K562 (cell line): ENCODE measurements around the gene MAST4. TPM values are rescaled to one million over a fixed set of nuclear protein-coding genes. Genes with fewer than 3 reads are reported as not detected.

Experiments
- ATAC-seq: fragments of 200-7000 bp; cut with Tn5 transposase; 3 replicates; pipeline ENCODE4 v1.9.1; 2020; ENCODE audit warnings: moderate library complexity
- BruUV-seq: library from RNA; stranded (reverse); fragments of 400-500 nt; replicated peaks from 2 replicates; lab custom pipeline; 2021; lab: Mats Ljungman, UMichigan
- CTCF ChIA-PET: fragments of 300-600 bp; formaldehyde crosslinking; extraction: SDS; loops from one replicate; lab custom pipeline; 2021; ENCODE audit warnings: low intra/inter-chr PET ratio; lab: Yijun Ruan, JAX
- POLR2A ChIA-PET: fragments of 300-600, 350-650 bp; sonication (Branson Sonifier 250); formaldehyde crosslinking; extraction: SDS; loops from one replicate; lab custom pipeline; 2021; ENCODE audit warnings: antibody characterized with exemption, inconsistent platforms; lab: Yijun Ruan, JAX
- DNase-seq, 4 experiments: peaks; one replicate each; pipeline versions ENCODE4 v3.0.0 to v3.0.0-alpha.2; 2011 to 2018; ENCODE audit warnings: low spot score in 3 of 4, mixed read lengths in 3 of 4; ENCODE audit errors: extremely low read depth in 1 of 4
- FAIRE-seq: peaks from 2 replicates; lab custom pipeline; 2011; peaks lifted over from hg19 to GRCh38; lab: Jason Lieb, UNC
- H2AFZ ChIP-seq: 2 replicates; pipeline ENCODE4 v1.6.0; 2011; ENCODE audit warnings: low read depth, low read length, control low read depth, inconsistent platforms
- H3K27ac ChIP-seq: fragments of 200-600 bp; 3 replicates; pipeline ENCODE4 v1.8.0; 2011; ENCODE audit warnings: low read depth, mild to moderate bottlenecking, control low read depth, inconsistent platforms, low read length, moderate library complexity, mixed read lengths; ENCODE audit errors: extremely low read depth
- H3K27me3 ChIP-seq, 2 experiments: fragments of 300-600 bp in 1 of 2; 2 replicates in 1 of 2; 3 replicates in 1 of 2; pipeline versions ENCODE4 v1.6.0 to v1.8.0; 2011; ENCODE audit warnings: inconsistent platforms in 2 of 2, low read length in 2 of 2, mild to moderate bottlenecking in 1 of 2, mixed read lengths in 1 of 2, moderate library complexity in 1 of 2; ENCODE audit not compliant: control insufficient read depth in 2 of 2, insufficient read depth in 2 of 2
- H3K36me3 ChIP-seq: fragments of 300-600 bp; 3 replicates; pipeline ENCODE4 v1.8.0; 2011; ENCODE audit warnings: mild to moderate bottlenecking, low read length, inconsistent platforms; ENCODE audit not compliant: control insufficient read depth, insufficient read depth
- H3K4me1 ChIP-seq, 2 experiments: fragments of 200-600 bp in 1 of 2; replicated peaks in 1 of 2; 2 replicates in 1 of 2; 3 replicates in 1 of 2; pipeline versions ENCODE4 v1.5.1 to v1.8.0; 2011; ENCODE audit warnings: inconsistent platforms in 2 of 2, low read length in 2 of 2, mild to moderate bottlenecking in 1 of 2, mixed read lengths in 1 of 2, moderate library complexity in 1 of 2; ENCODE audit not compliant: control insufficient read depth in 2 of 2, insufficient read depth in 2 of 2
- H3K4me2 ChIP-seq: 2 replicates; pipeline ENCODE4 v1.6.1; 2011; ENCODE audit warnings: low read length, control low read depth, inconsistent platforms, mixed read lengths; ENCODE audit not compliant: insufficient read depth
- H3K4me3 ChIP-seq: fragments of 200-600 bp; sonication (generic), shearing (Covaris generic); 2 replicates; pipeline ENCODE4 v1.5.1; 2016; ENCODE audit warnings: control low read depth, inconsistent platforms
- H3K79me2 ChIP-seq: fragments of 200-600 bp; 3 replicates; pipeline ENCODE4 v1.8.0; 2011; ENCODE audit warnings: low read length, inconsistent platforms; ENCODE audit not compliant: control insufficient read depth, insufficient read depth
- H3K9ac ChIP-seq, 2 experiments: 2 replicates each; pipeline versions ENCODE4 v1.6.0 to v1.6.1; 2011; ENCODE audit warnings: low read depth in 2 of 2, low read length in 2 of 2, control low read depth in 1 of 2, inconsistent platforms in 1 of 2, mild to moderate bottlenecking in 1 of 2, mixed read lengths in 1 of 2; ENCODE audit not compliant: insufficient read depth in 1 of 2
- H3K9me1 ChIP-seq: one replicate; pipeline ENCODE4 v1.6.0; 2011; ENCODE audit warnings: inconsistent platforms, mild to moderate bottlenecking, low read length, moderate library complexity; ENCODE audit not compliant: control insufficient read depth, insufficient read depth
- H3K9me3 ChIP-seq: replicated peaks from 2 replicates; pipeline ENCODE4 v1.5.1; 2011; ENCODE audit warnings: low read depth, low read length, inconsistent platforms; ENCODE audit not compliant: control insufficient read depth, insufficient read depth
- H4K20me1 ChIP-seq: replicated peaks from 2 replicates; pipeline ENCODE4 v1.6.1; 2011; ENCODE audit warnings: low read length, inconsistent platforms, mixed read lengths; ENCODE audit not compliant: control insufficient read depth, insufficient read depth
- WGBS: fragments of 100-300 bp; shearing (Covaris generic); methylation state at CpG from one replicate; pipeline ENCODE4 v1.1.6; 2016; ENCODE audit warnings: low coverage, mixed read lengths; ENCODE audit not compliant: insufficient coverage; ENCODE audit errors: missing lambda C conversion rate; 5-methylcytosine and 5-hydroxymethylcytosine counted together
- in situ Hi-C: fragments of 300-500 bp; cut with MboI; formaldehyde crosslinking; loops from 4 replicates; pipeline ENCODE4 v1.15.0; 2018; ENCODE audit warnings: inconsistent platforms, mixed read lengths
- intact Hi-C: fragments of 100-400 bp; cut with micrococcal nuclease; formaldehyde crosslinking; loops from 2 replicates; pipeline ENCODE4 v1.14.2; 2022
- polyA plus RNA-seq, 8 experiments: library from polyadenylated mRNA; depleted of rRNA in 4 of 8; stranded (reverse) in 5 of 8; unstranded in 3 of 8; fragments of >200 nt; fragmentation: Nextera tagmentation in 2 of 8; fragmentation: Illumina TruSeq in 1 of 8; extraction: Ambion mirVana in 2 of 8; extraction: Trizol in 1 of 8; gene quantifications; 2 replicates each; pipeline versions ENCODE4 v1.2.1 to v1.2.3, GENCODE V29; 2011 to 2014; ENCODE audit warnings: inconsistent platforms in 1 of 8, missing spikeins in 1 of 8
- total RNA-seq, 7 experiments: library from RNA; depleted of rRNA in 6 of 7; stranded (reverse); fragments of >200 nt in 6 of 7; fragmentation: Illumina TruSeq in 2 of 7; extraction: Trizol in 2 of 7; gene quantifications; 2 replicates each; pipeline versions ENCODE4 v1.2.1 to v1.2.3, GENCODE V29; 2011 to 2021; ENCODE audit warnings: low replicate concordance in 1 of 7
- TF ChIP-seq, protein P1 (sequence below): fragments of 450-650 bp; IDR thresholded peaks from 2 replicates; pipeline ENCODE4 v1.6.1; 2014; ENCODE audit warnings: low read depth, mild to moderate bottlenecking, moderate library complexity, borderline replicate concordance
- TF ChIP-seq, protein P2 (sequence below): fragments of 450-650 bp; IDR thresholded peaks from 2 replicates; pipeline ENCODE4 v1.6.1; 2017; ENCODE audit warnings: antibody characterized with exemption, mild to moderate bottlenecking

The MAST4 gene
- total and polyA plus RNA-seq, 9 of the 15 experiments (the other 6 are each of a cell fraction or from before 2014, with no cell fraction given) = 0.88 to 10.1 (median 5.2) TPM

DNA sequence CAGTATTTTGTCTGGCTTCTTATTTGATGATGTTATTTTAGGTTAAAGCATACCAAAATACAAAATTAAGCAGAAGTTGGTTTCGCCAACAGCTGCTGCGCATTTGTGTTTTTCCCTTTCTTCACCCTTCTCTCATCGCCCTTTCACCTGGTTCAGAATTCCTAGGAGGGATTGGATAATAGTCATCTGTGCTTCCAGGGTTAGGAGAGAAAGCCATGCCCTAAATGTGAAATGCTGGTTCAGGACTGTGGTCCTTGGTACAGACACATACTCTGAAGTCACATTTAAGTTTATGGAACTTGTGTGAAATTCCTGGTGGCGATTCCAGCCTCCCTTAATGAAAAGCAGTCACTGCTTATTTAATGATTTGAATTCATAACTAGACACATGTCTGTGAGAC, 7.7 kb downstream of the MAST4 start:
- no peaks in the 10 kb centered on the region for H3K9me3 ChIP-seq
- no peak overlapping the region for H3K4me2 ChIP-seq
- no peaks in the 10 kb centered on the region for H3K36me3 ChIP-seq
- ATAC-seq = no peak
- H3K4me1 ChIP-seq = no peaks in the 10 kb centered on the region
- in situ Hi-C loops = no loop called here
- H3K27me3 ChIP-seq = no peaks in the 10 kb centered on the region; a peak in 1 of 5 replicates
- TF ChIP-seq, protein P1, sequence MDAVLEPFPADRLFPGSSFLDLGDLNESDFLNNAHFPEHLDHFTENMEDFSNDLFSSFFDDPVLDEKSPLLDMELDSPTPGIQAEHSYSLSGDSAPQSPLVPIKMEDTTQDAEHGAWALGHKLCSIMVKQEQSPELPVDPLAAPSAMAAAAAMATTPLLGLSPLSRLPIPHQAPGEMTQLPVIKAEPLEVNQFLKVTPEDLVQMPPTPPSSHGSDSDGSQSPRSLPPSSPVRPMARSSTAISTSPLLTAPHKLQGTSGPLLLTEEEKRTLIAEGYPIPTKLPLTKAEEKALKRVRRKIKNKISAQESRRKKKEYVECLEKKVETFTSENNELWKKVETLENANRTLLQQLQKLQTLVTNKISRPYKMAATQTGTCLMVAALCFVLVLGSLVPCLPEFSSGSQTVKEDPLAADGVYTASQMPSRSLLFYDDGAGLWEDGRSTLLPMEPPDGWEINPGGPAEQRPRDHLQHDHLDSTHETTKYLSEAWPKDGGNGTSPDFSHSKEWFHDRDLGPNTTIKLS = no peak
- TF ChIP-seq, protein P2, sequence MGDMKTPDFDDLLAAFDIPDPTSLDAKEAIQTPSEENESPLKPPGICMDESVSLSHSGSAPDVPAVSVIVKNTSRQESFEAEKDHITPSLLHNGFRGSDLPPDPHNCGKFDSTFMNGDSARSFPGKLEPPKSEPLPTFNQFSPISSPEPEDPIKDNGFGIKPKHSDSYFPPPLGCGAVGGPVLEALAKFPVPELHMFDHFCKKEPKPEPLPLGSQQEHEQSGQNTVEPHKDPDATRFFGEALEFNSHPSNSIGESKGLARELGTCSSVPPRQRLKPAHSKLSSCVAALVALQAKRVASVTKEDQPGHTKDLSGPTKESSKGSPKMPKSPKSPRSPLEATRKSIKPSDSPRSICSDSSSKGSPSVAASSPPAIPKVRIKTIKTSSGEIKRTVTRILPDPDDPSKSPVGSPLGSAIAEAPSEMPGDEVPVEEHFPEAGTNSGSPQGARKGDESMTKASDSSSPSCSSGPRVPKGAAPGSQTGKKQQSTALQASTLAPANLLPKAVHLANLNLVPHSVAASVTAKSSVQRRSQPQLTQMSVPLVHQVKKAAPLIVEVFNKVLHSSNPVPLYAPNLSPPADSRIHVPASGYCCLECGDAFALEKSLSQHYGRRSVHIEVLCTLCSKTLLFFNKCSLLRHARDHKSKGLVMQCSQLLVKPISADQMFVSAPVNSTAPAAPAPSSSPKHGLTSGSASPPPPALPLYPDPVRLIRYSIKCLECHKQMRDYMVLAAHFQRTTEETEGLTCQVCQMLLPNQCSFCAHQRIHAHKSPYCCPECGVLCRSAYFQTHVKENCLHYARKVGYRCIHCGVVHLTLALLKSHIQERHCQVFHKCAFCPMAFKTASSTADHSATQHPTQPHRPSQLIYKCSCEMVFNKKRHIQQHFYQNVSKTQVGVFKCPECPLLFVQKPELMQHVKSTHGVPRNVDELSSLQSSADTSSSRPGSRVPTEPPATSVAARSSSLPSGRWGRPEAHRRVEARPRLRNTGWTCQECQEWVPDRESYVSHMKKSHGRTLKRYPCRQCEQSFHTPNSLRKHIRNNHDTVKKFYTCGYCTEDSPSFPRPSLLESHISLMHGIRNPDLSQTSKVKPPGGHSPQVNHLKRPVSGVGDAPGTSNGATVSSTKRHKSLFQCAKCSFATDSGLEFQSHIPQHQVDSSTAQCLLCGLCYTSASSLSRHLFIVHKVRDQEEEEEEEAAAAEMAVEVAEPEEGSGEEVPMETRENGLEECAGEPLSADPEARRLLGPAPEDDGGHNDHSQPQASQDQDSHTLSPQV = no peak
- TF ChIP-seq, all 486 proteins: peak for 0
- Histone ChIP-seq H4K20me1 (no peaks in the 10 kb centered on the region; the same call in 1 of the 2 replicates), H3K79me2 (no peaks in the 10 kb centered on the region), H3K9me1 (no peaks in the 10 kb centered on the region), H2AFZ (no peak overlapping the region), H3K4me3 (no peak overlapping the region), H3K9ac (no peak overlapping the region), H3K27ac (no peak overlapping the region)
- 0% methylated on average over 4 of the region's 4 CpGs for WGBS
- FAIRE-seq (no peak), DNase-seq (no peak)
- intact Hi-C loops = no loop called here
- ChIA-PET POLR2A (no interaction called here), CTCF (no interaction called here)
- no TSS peak for BruUV-seq
